Measurements from ENCODE around the gene FAM83C.
"Not testable (repeated sequence)": the region's sequence is repeated elsewhere in the genome, so short reads cannot be mapped to it uniquely, and the experiment has no call there.

Gene FAM83C

DNA sequence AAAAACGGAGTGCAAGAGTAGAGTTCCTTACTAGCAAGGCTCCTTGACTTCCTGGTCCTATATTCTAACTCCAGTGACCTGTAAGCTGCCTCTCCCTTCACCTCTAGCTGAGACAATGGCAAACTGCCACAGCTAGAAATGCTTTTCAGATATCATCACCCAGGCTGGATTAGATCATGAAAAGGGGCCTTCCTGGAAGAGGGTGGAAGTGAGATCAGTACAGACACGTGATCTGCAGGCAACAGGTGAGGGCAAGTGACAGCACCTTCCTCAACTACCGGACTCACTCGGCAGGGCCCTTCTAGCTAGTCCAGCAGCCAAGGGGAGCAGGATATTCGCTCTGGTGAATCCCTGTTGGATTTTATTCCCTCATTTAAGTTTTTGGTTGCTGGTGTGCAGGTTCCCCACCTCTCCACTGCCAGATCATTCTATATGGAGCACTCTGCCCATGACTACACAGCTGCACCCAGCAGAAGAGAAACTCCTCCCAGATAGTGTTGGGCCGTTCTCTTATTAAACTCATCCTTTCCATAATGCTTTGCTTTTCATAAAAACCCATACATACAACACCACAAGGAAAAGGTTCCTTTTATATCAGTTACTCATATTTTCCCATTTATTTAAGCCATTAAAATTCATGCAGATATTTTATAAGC lies 26.4 kb upstream of the FAM83C start:
- DNase-seq (ENCODE audit: low spot score), result no peak

DNA sequence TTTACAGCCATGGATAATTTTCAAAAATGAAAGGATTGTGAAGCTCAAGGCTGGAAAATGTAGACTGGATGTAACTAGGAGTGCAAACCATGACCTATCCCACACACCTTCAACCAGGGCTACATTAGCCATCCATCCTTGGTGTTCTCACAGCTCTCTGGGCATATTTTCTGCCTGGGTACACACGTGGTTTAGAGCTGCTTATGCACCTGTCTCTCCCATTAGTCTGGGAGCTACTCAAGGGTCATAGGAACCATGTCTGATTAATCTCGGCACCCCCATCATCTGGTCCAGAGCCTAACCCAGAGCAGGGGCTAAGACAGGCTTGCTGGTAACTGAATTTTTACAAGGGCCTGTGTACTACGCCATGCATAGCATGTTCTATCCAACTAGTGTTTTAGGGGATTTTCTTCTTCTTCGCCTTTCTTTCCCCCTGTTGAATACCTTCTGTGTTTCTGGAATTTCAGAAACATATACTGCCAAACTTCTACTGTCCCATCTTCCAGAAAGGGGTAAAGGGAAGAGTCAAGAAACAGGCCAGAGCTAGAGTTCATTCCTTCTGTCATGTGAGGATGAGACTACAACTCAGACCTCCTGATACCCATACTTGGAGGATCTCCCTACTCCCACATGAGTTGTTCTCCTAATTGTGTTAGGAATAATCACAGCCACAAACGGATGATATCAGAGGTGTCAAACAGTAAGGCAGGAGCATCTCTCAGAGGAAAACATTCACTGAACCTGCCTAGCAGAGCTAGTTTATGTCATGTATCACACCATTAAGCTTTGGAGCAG lies 25.4 kb upstream of the FAM83C start:
- no peak for DNase-seq (ENCODE audit: low spot score)

DNA sequence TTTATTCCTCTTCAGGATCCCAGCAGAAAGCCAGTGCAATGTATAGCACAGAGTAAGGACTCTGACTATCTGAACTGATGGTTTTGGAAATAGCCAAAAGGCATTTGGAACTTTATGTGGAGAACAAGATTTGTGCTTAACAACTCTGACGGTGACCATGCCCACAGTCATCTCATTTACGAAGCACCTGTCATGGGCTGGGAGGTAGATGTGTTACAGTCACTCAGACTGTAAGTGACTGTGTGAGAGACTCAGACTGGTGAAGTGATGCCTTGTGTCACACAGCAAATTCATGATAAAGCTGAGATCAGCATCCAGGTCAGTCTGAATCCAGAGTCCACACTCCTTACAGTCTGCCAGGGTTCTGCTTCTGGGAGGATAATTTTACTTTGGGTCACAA lies 23.9 kb upstream of the FAM83C start:
- no peak for DNase-seq (ENCODE audit: low spot score)

DNA sequence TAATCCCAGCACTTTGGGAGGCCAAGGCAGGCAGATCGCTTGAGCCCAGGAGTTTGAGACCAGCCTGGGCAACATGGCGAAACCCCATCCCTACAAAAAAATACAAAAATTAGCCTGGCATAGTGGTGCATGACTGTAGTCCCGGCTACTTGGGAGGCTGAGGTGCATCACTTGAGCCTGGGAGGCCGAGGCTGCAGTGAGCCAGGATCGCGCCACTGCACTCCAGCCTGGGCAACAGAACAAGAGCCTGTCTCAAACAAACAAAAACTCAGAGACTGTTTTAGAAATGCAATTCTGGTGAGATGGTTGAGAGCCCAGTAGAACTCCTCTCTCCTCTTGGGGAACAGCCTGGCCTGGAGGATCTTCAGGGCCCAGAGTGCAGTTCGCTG lies 23.4 kb upstream of the FAM83C start:
- DNase-seq (ENCODE audit: low spot score), result not testable (repeated sequence)

DNA sequence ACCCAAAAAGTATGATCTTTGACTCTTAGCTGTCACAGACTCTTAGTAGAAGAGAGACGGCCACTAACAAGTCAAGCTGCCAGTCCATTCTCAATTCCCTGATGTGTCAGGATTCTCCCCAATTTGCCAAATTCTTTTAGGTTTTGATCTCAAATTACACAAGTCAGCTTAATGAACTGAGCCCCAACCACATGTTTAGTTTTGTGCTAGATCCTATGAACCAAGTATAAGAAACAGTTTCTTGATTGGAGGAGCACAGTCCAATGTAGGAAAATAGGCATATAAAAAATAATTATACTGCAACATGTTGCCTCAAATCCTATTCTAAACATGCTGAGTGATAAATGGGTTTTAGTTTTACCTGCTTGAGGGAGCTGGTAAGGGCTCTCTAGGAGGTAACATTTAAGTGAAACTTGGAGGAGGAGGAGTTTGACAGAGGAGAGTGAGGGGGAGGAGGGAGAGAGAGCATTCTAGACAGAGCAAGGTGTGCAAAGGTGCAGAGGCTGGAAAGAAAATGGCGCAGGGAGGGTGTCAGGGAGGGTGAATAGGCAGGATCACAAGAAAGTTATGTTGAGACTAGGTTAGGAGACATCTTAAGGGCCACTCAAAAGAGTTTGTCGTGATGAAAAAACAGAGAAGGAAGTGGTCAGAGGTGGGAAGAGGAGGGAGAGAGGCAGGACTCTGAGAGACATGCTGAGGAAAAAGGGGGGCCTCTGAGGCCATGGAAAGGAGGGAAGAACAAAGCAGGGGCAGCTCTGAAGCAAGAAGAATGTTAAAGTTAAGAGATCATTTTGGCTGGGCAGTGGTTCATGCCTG lies 22.8 kb upstream of the FAM83C start:
- DNase-seq (ENCODE audit: low spot score), result no peak

DNA sequence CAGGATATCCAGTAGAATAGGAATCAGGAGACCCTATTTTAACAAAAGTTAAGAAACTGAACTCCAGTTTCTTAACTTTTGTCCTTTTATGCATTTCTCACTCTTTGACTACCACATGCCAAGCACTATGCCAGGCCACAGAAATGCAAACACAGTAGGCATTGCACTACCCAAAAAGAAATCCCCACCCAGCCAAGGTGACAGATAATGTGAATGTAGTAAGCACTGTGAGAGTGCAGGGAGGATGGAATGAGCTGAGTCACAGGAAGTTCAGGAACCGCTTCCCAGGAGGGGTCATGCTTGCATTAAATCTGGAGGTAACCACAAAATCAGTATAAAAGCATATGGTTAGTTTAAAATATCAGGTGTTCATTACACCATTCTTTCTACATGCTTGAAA lies 20.1 kb upstream of the FAM83C start:
- no peak for DNase-seq (ENCODE audit: low spot score)

DNA sequence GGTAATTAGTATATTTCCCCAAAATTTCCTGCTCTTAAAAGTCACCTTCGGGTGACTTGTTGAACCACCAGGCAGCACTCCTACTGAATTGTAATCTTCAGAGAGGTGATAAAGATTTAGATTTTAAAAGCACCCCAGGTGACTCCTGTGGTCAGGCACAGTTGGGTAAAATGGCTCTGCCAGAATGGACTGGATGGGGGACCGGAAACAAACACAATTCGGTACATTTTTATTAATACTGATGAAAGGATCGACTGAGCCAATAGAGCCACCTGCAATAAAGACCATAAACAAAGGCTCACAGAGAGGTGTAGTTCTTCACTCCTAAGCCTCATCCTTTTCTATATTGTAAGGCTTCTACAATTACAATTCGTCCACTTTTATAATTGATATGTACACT lies 19.6 kb upstream of the FAM83C start:
- no peak for DNase-seq (ENCODE audit: low spot score)

DNA sequence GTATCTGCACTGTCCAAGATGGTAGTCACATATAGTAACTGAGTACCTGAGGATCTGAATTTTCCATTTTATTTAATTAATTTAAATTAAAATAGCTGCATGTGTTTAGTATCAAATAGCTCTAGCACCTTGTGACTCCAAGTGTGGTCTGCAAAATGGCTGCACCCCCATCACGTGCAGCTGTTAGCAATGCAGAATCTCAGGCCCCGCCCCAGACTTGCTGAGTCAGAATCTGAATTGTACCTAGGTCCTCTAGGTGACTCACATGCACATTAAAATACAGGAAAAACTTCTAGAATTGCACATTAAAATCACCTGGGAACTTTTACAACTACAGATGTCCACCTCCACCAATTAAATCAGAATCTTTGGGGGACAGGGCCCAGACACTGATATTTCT lies 19.2 kb upstream of the FAM83C start:
- no peak for DNase-seq (ENCODE audit: low spot score)

DNA sequence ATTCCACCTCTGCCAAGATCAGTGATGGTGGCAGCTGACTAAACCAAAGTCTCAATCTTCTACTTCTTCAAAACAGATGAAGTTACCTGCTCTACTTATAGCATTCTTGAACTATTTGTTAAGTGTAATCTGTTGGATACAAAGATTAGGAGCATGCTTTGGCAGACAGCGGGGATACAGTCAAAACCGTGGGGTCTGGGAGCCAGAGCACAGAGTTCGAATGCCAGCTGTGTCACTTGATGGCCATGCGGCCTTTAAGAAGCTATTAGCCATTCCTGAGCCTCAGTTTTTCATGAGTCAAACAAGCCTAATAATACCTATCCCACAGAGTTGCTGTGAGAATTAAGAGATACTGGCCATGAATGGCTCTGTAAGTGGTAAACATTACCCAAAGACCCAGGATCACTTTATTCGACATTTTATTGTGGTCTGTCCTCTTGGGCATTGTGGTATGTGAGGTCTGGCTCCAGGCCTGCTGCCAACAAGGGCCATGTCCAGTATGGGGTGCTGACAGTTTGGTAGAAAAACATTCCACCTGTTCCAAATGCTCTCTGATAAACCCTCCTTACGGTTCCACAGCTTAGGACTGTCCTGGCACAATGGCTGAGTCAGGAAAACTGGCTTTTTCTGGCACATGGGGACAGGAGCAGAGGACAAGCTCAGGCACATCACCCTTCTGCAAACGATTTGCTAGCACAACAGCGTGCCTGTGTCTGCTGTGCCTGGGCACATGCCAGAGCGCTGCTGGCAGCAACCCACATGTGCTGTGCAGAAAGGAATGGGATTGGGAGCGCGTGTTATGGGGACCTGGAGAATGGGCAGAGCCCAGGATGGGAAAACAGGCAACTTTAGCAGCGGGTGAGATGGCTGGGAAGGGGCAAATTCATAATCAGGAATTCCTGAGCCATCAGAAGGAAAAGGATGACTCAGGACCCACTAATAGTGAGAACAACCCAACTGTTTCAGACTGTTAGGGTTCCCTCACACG lies 15.7 kb upstream of the FAM83C start:
- peak; percentile 62 for DNase-seq (ENCODE audit: low spot score)

DNA sequence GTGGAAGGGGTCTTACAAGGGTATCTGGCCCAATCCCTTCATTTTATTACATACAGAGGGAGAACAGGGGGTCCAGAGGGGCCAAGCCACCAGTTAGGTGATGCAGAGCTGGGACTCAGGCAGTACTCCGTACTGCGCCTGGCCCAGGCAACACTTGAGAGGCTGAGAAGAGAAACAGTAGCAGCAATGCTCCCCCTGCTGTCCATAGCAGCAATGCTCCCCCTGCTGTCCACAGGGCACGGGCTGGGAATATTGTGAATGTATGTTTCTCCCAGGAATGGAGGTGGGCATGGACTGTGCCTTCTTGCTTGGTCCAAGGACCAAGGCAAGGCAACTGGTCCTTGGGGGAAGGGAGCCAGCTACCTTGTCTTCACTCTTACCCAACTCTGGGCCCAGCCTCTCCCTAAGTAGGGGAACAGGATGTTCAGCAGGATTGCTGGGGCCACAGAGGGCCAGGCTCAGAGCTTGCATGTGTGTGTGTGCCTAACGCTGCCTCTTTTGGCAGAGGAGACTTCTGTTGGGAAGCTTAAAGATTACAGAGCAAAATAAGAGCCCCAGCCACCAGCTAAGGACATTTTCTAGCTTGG lies 14.8 kb upstream of the FAM83C start:
- peak; percentile 40 for DNase-seq (ENCODE audit: low spot score)

DNA sequence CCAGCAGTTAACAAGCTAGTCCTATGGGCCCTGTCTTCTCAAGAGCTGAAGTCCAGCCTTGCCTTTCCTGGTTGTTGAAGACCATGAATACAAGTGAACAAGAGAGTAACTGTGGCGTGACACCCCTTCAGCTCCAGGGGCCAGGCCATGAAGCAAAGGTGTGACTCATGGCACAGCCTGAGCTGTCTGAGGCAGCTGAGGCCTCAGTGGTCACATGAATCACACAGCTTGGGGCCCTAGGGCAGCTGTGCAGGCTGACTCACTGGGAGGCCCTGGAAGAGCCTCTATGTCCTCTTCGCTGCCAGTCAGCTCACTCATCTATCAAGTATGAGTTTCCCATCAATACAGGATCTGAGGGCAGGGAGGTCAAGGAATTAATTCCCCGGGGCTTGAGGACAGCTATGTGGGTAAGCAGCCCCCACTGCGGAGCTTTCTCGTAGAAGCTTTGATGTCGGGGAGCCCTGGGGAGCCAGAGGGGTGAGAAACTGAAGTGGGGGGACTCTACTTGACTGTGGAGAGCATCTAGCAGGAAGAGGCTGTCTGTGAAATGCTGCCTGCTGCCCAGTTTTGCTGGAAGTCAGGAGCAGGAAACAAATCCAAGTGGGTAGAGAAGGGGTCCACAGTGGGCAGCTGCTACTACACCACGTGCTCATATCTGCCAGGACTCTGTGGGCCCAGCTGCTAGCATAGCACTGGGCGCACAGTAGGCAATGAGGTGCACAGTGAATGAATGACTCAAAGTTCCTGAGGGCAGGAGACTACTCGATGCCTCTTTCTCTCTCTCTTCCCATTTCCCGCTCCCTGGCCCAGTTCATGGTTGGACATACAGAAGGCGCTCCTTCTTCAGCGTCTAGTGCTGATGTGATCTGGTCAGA lies 13.7 kb upstream of the FAM83C start:
- DNase-seq (ENCODE audit: low spot score), result peak; percentile 23

DNA sequence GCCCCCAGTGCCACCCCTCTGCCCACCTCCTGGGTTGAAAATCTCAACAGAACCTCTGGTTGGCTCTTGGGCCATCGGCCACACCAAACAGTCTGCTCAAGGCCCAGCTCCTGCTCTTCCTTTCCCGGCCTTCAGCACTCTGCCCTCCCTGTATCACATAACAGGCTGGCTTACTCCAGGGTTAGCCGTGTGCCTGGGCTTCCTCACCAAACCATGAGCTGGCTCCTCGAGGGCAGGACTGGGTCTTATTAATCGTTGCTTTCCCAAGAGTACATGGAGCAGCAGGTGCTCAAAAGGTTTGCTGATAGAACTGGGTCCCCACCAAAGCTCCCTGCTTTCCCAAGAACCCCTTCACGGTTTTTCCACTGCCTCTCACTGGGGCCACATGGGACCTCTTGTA lies 12.7 kb upstream of the FAM83C start:
- DNase-seq (ENCODE audit: low spot score), result no peak

DNA sequence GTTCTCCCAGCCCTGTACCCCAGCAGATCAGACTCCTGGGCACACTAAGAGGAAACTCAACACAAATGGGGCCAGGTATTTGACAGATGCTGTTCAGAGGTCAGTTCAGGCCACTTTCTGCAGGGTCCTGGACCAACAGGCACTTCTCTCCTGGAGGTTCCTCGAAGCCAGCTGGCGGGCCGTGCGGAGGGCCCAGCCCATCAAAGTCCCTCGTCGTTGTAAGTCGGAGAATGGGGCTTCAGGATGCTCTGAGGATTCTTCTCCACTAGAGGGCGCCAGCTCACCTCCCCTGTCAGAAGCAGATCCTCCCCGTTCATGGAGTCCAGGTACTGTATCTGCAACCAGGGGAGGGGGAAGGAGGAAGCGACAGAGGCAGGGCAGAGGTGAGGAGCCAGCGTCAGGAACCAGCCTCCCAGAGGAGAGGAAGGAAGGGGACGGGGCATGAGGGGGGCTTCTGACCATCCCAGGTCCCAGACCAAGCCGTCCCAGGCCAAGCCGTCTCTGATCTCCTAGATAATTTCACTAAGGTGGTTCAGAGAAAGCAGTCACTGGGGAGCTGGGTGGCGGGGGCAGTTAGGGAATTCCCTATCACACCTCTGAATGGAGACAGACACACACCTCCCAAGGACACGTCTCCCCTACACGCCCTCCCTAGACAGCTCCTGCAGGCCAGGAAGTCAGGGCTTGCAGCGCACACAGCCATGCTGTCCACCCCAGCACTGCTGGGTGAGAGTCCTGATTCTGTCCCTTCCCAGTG lies 11.7 kb upstream of the FAM83C start:
- DNase-seq (ENCODE audit: low spot score), result peak; percentile 74

DNA sequence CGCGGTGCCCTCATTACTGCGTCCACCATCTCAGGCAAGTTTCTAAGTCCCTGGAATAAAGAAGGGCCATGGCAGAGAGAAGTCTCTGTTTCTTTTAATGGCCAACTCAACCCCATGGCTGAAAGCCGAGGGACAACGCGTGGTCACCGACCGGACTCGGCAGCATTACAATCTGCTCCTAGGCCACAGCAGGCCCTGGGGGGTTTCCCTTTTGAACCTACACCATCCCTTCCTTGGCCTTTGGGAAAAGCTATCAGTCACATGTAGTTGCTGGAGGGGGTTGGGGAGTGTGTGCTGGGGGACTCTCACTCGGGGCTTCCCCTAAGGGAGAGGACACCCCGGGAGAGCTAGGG lies 11.1 kb upstream of the FAM83C start:
- DNase-seq (ENCODE audit: low spot score), result no peak

DNA sequence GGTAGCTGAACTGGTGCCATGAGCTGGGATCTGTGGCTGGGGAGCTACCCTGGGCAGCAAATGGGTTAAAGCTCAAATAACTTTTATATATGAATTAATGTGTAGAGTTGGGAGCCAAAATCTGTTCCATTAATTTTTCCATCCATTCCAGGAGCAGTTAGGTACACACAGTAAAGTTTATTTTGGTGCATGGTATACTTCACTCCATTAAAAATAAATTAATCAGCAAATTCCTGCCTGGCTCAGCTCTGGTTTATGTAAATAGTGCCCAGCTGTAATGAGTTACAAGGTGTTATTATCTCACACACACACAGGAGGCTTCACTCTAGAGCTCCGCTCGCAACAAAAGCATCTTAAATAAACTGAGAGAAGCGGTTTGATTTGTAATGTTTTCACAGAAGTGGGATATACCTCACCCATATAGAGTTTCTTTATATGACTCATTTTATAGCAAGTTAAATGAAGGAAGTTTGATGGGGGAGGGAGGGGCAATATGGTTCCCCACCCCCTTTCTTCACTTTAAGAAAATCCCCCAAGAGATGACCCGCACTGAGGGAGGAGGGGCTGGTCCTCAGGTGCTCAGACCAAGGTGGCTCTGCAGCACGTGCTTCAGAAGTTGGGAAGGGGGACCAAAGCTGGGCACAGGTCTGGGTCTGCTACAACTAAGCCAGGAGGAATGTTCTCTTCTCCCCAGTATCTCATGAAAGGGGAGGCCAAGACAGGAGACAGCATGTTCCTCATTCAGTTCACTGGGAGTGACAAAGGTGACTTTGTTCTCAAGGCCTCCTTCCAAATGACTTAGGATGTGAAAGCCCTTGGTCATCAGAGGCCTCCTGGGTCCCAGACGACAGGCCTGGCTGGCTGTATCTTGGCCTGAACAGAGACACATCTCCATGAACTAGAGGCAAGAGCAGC lies 10.5 kb upstream of the FAM83C start:
- DNase-seq (ENCODE audit: low spot score), result no peak

DNA sequence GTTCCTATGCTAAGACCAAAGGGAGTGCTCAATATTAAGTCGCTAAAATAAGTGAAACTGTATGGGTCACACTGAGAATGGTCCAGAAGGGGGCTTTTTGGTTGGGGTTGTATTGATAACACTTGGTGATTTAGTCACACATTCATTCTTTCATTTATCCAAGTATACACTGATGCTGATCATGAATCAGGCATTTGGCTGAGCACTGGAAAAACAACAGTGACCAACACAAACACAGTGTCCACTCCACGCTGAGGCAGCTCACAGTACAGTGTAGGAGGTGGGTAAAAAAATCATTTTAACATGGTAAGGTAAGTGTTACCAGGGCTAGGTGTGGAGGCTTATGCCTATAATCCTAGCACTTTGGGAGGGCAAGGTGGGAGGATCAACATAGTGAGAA lies 9.2 kb upstream of the FAM83C start:
- DNase-seq (ENCODE audit: low spot score), result no peak

DNA sequence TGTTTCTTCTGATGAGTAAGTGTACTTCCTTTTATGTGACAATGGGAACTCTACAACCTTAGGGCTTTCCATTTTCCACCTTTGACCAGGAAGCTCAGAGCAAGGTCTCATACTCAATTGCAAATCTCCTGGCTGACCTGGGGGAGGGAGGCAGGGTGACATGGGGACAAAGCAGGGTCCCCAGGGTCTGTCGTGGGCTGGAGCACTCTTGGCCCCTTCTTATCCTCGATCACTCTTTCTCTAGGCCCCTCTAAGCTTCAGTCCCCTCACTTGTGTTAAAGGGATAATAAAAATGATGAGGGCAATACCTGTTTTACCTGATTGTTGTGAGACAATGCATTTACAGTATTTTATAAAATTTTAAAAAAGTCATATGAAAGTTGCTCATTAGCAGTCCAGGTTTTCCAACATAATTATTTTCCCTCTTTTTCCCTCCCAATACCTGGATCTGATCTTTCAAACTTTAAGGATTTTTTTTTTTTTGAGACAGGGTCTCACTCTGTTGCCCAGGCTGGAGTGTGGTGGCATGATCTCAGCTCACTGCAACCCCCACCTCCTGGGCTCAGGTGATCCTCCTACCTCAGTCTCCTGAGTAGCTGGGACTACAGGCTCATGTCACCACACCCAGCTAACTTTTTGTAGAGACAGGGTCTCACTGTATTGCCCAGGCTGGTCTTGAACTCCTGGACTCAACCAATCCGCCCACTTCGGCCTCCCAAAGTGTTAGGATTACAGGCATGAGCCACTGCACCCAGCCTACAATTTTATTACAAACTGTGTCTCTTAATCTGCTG lies 8.4 kb upstream of the FAM83C start:
- DNase-seq (ENCODE audit: low spot score), result no peak

DNA sequence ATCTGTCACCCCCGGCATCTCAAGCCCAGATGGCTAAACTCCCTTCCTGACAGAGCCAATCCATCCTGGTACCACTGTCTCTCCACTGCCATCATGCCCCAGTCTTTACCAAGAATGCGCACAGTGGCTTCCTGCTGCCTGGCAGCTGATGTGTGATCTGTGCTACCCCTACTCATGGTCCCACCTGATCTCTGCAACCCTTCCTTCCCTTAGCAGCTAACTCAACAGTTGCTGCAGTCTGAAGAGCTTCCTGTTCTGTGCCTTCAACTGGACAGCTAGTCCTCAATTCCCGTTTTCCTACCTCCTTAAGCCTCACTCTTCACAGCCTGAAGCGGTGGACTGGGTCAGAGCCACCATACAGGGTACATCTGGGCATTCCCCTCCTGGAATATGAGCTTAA lies 7.6 kb upstream of the FAM83C start:
- DNase-seq (ENCODE audit: low spot score), result no peak

All from pons (tissue), 1 donor.